ENCODE measurements around the gene CIAO3. TPM values are rescaled to one million over a fixed set of nuclear protein-coding genes. Genes with fewer than 3 reads are reported as not detected.

Gene CIAO3
- total and polyA plus RNA-seq, 2 donors (not counting 1 experiment from before 2014, with no cell fraction given), result 59.4 to 68.4 TPM

GRCh38 chr16:725041-725376 is 15.8 kb downstream of the CIAO3 start:
- no peak overlapping the region for H3K4me3 Mint-ChIP-seq
- H3K36me3 ChIP-seq (replicated peaks in 1 of 2; ENCODE audit: control extremely low read depth in 1 of 2, control insufficient read depth in 1 of 2, extremely low read depth in 1 of 2, insufficient read depth in 2 of 2, low read length in 1 of 2), result no peaks in the 10 kb centered on the region
- intact Hi-C loops (cut with micrococcal nuclease), result loop anchor here (5.0 kb wide), 1 partner anchor 887 kb away; the partner anchor contains the start of genes CRAMP1 and IFT140
- no peaks in the 10 kb centered on the region for H3K9me3 Mint-ChIP-seq (ENCODE audit: insufficient read depth)
- no peak for TF ChIP-seq CTCF (IDR thresholded peaks at IDR 0.05)
- TF ChIP-seq EZH2 (IDR thresholded peaks at IDR 0.05; ENCODE audit: borderline replicate concordance, insufficient read depth, low read depth, low read length, poor library complexity, severe bottlenecking), result no peak
- H3K4me1 ChIP-seq (ENCODE audit: control insufficient read depth in 2 of 2, insufficient read depth in 2 of 2, low read length in 2 of 2), result peaks cover 21 to 44% of the 10 kb centered on the region in 2 donors
- H2AFZ ChIP-seq (ENCODE audit: insufficient read depth, low read depth, low read length, poor library complexity, severe bottlenecking), result no peak overlapping the region
- H3K4me1 Mint-ChIP-seq, result peaks cover 22% of the 10 kb centered on the region
- no peaks in the 10 kb centered on the region for H3K79me2 ChIP-seq (ENCODE audit: control insufficient read depth, insufficient read depth, low read length)
- H3K27ac ChIP-seq (ENCODE audit: low read length in 2 of 2), result no peak overlapping the region
- peaks cover 23% of the 10 kb centered on the region for H4K20me1 ChIP-seq (ENCODE audit: control insufficient read depth, insufficient read depth, low read length, poor library complexity, severe bottlenecking)
- no peak overlapping the region for H3K9ac ChIP-seq (ENCODE audit: low read length)
- ChIA-PET CTCF (interaction anchor here (0.9 to 1.5 kb wide), 4 partner anchors 9 to 16 kb away, joined by 3 to 8 read pairs (median 4); partner anchors contain the start of genes CIAO3 and METRN), POLR2A (interaction anchor here (0.6 to 2.2 kb wide), 3 partner anchors 10 to 13 kb away, joined by 3 to 11 read pairs (median 3); partner anchors contain the start of gene METRN)
- no peak overlapping the region for H3K27ac Mint-ChIP-seq
- H3K27me3 Mint-ChIP-seq, result no peaks in the 10 kb centered on the region
- DNase-seq, result no peak
- ATAC-seq (ENCODE audit: low read depth), result no peak
- no peak overlapping the region for H3K4me3 ChIP-seq (ENCODE audit: control extremely low read depth in 1 of 5, extremely low read depth in 1 of 5, insufficient read depth in 1 of 5, low read depth in 2 of 5, low read length in 4 of 5)
- peaks cover 0 to 3% (median 0%) of the 10 kb centered on the region in 3 donors for H3K9me3 ChIP-seq (ENCODE audit: control extremely low read depth in 1 of 3, control insufficient read depth in 2 of 3, insufficient read depth in 1 of 3, low read length in 2 of 3)
- no peak overlapping the region for H3K4me2 ChIP-seq (replicated peaks; ENCODE audit: low read depth, low read length, poor library complexity, severe bottlenecking)
- no peaks in the 10 kb centered on the region for H3K27me3 ChIP-seq (replicated peaks in 1 of 4; ENCODE audit: control extremely low read depth in 1 of 4, control insufficient read depth in 3 of 4, insufficient read depth in 4 of 4, low read length in 3 of 4)
- WGBS (ENCODE audit: insufficient coverage), result 64% methylated on average over 7 of the region's 7 CpGs

- no peak overlapping the region for H3K4me3 Mint-ChIP-seq
- Histone ChIP-seq H3K4me2 (replicated peaks; ENCODE audit: low read depth, low read length, poor library complexity, severe bottlenecking) (no peak overlapping the region), H3K4me3 (ENCODE audit: control extremely low read depth in 1 of 5, extremely low read depth in 1 of 5, insufficient read depth in 1 of 5, low read depth in 2 of 5, low read length in 4 of 5) (no peak overlapping the region), H3K9me3 (ENCODE audit: control extremely low read depth in 1 of 3, control insufficient read depth in 2 of 3, insufficient read depth in 1 of 3, low read length in 2 of 3) (peaks cover 0 to 3% (median 0%) of the 10 kb centered on the region in 3 donors), H2AFZ (ENCODE audit: insufficient read depth, low read depth, low read length, poor library complexity, severe bottlenecking) (no peak overlapping the region), H3K79me2 (ENCODE audit: control insufficient read depth, insufficient read depth, low read length) (no peaks in the 10 kb centered on the region), H3K27me3 (replicated peaks in 1 of 4; ENCODE audit: control extremely low read depth in 1 of 4, control insufficient read depth in 3 of 4, insufficient read depth in 4 of 4, low read length in 3 of 4) (no peaks in the 10 kb centered on the region), H3K27ac (ENCODE audit: low read length in 2 of 2) (no peak overlapping the region), H3K9ac (ENCODE audit: low read length) (no peak overlapping the region), H3K4me1 (ENCODE audit: control insufficient read depth in 2 of 2, insufficient read depth in 2 of 2, low read length in 2 of 2) (peaks cover 25 to 50% of the 10 kb centered on the region in 2 donors), H3K36me3 (replicated peaks in 1 of 2; ENCODE audit: control extremely low read depth in 1 of 2, control insufficient read depth in 1 of 2, extremely low read depth in 1 of 2, insufficient read depth in 2 of 2, low read length in 1 of 2) (no peaks in the 10 kb centered on the region), H4K20me1 (ENCODE audit: control insufficient read depth, insufficient read depth, low read length, poor library complexity, severe bottlenecking) (peaks cover 19% of the 10 kb centered on the region)
- ATAC-seq (ENCODE audit: low read depth) (no peak), DNase-seq (no peak)
- intact Hi-C loops (cut with micrococcal nuclease), result loop anchor here (5.0 kb wide), 2 partner anchors 42 to 888 kb away; partner anchors contain the start of genes CRAMP1, IFT140, JMJD8 and STUB1
- H3K9me3 Mint-ChIP-seq (ENCODE audit: insufficient read depth), result no peaks in the 10 kb centered on the region
- POLR2A ChIA-PET, result interaction anchor here (0.6 to 2.2 kb wide), 3 partner anchors 9 to 14 kb away, joined by 3 to 11 read pairs (median 3); partner anchors contain the start of gene METRN
- TF ChIP-seq EZH2 (IDR thresholded peaks at IDR 0.05; ENCODE audit: borderline replicate concordance, insufficient read depth, low read depth, low read length, poor library complexity, severe bottlenecking) (no peak), CTCF (IDR thresholded peaks at IDR 0.05) (no peak)
- CTCF ChIA-PET, result interaction anchor here (1.2 to 1.4 kb wide), 2 partner anchors 12 to 16 kb away, joined by 3 to 5 read pairs; partner anchors contain the start of gene CIAO3
- H3K4me1 Mint-ChIP-seq, result peaks cover 25% of the 10 kb centered on the region
- WGBS (ENCODE audit: insufficient coverage), result 72% methylated on average over 26 of the region's 29 CpGs
- H3K27ac Mint-ChIP-seq, result no peak overlapping the region
- H3K27me3 Mint-ChIP-seq, result no peaks in the 10 kb centered on the region
Measured at GRCh38 chr16:724188-725040, 16.4 kb downstream of the CIAO3 start.
